Right lobe of liver (tissue), 6 donors: Measurements from ENCODE around the gene GALNT17. TPM values are rescaled to one million over a fixed set of nuclear protein-coding genes. Genes with fewer than 3 reads are reported as not detected.

Experiments used
- ATAC-seq, 4 donors: fragments of 200-7000 bp; cut with Tn5 transposase; one replicate each; pipeline ENCODE4 v1.9.1; 2020; ENCODE audit warnings: mild to moderate bottlenecking in 4 of 4, moderate library complexity in 4 of 4
- DNase-seq, 3 donors: peaks; one replicate each; pipeline ENCODE4 v3.0.0-alpha.2; 2020
- H3K27ac ChIP-seq, 3 donors: fragments of 200-600 bp; one replicate each; pipeline ENCODE4 v1.8.0; 2022
- H3K27me3 ChIP-seq, 2 donors: fragments of 200-600 bp; one replicate each; pipeline ENCODE4 v1.8.0; 2022
- H3K36me3 ChIP-seq, 4 donors: fragments of 200-600 bp; sonication (generic) in 1 of 4; one replicate each; pipeline versions ENCODE4 v1.5.1 to v1.8.0; 2017 to 2022; ENCODE audit warnings: control low read depth in 1 of 4
- H3K4me1 ChIP-seq, 4 donors: fragments of 200-600 bp; sonication (generic) in 1 of 4; one replicate each; pipeline versions ENCODE4 v1.5.1 to v1.8.0; 2017 to 2022; ENCODE audit warnings: control low read depth in 1 of 4
- H3K4me3 ChIP-seq, 3 donors: fragments of 200-600 bp; one replicate each; pipeline ENCODE4 v1.8.0; 2022
- H3K9me3 ChIP-seq, 4 donors: fragments of 200-600 bp; sonication (generic) in 1 of 4; one replicate each; pipeline versions ENCODE4 v1.5.1 to v1.8.0; 2017 to 2022; ENCODE audit warnings: control low read depth in 1 of 4
- POLR2A ChIP-seq: fragments of 450-650 bp; IDR thresholded peaks from one replicate; pipeline ENCODE4 v1.6.1; 2017; ENCODE audit warnings: antibody characterized with exemption, mild to moderate bottlenecking
- WGBS: methylation state at CpG from one replicate; pipeline ENCODE4 v1.1.6; 2018; ENCODE audit warnings: low coverage, low lambda C conversion rate; ENCODE audit not compliant: insufficient coverage; ENCODE audit errors: missing lambda C conversion rate; 5-methylcytosine and 5-hydroxymethylcytosine counted together
- intact Hi-C, 2 donors: fragments of 100-400 bp; cut with DNase I; formaldehyde crosslinking; loops; one replicate each; pipeline versions ENCODE4 v1.11.2 to v1.14.1; 2022
- total RNA-seq, 6 experiments: library from RNA; depleted of rRNA in 2 of 6; stranded (reverse); fragments of >200 nt in 2 of 6; fragmentation: NEBNext Ultra II Directional in 3 of 6; extraction: Animal tissue kit (Norgen Biotek cat#: 25700) in 3 of 6; gene quantifications; one replicate each; pipeline versions ENCODE4 v1.1.0 to v1.2.4, GENCODE V29; 2016 to 2023
- TF ChIP-seq, protein P1 (sequence below), 4 donors: fragments of 200-600 bp in 3 of 4; fragments of 450-650 bp in 1 of 4; IDR thresholded peaks; one replicate each; pipeline versions ENCODE4 v1.5.1 to v1.8.0; 2016 to 2022; ENCODE audit warnings: antibody characterized with exemption in 4 of 4, mild to moderate bottlenecking in 2 of 4
- donor health status: DM: no; HTN: yes; CAD: no.
- donor health status: DM: no; HTN: no; CAD: no.
- donor health status: DM: no; HTN: no; CAD: no.
- donor health status: DM: no; HTN: yes; CAD: no.
- donor health status: DM: no; HTN: yes; CAD: no.

The GALNT17 gene
- total RNA-seq, 6 experiments from 2014 or later = 0.06 to 0.31 (median 0.10) TPM

- intact Hi-C loops = no loop called here
- Histone ChIP-seq H3K4me3 (no peak overlapping the region), H3K27me3 (no peaks in the 10 kb centered on the region), H3K4me1 (no peaks in the 10 kb centered on the region), H3K9me3 (no peaks in the 10 kb centered on the region), H3K27ac (no peak overlapping the region), H3K36me3 (no peaks in the 10 kb centered on the region)
- DNase-seq (no peak), ATAC-seq (no peak)
- no peak for TF ChIP-seq POLR2A
- TF ChIP-seq, protein P1, sequence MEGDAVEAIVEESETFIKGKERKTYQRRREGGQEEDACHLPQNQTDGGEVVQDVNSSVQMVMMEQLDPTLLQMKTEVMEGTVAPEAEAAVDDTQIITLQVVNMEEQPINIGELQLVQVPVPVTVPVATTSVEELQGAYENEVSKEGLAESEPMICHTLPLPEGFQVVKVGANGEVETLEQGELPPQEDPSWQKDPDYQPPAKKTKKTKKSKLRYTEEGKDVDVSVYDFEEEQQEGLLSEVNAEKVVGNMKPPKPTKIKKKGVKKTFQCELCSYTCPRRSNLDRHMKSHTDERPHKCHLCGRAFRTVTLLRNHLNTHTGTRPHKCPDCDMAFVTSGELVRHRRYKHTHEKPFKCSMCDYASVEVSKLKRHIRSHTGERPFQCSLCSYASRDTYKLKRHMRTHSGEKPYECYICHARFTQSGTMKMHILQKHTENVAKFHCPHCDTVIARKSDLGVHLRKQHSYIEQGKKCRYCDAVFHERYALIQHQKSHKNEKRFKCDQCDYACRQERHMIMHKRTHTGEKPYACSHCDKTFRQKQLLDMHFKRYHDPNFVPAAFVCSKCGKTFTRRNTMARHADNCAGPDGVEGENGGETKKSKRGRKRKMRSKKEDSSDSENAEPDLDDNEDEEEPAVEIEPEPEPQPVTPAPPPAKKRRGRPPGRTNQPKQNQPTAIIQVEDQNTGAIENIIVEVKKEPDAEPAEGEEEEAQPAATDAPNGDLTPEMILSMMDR (IDR thresholded peaks at IDR 0.05) = no peak
- 35% methylated on average over 6 of the region's 6 CpGs for WGBS
These were observed 171.6 kb downstream of the GALNT17 start for GRCh38 chr7:71303566-71303965.

DNA sequence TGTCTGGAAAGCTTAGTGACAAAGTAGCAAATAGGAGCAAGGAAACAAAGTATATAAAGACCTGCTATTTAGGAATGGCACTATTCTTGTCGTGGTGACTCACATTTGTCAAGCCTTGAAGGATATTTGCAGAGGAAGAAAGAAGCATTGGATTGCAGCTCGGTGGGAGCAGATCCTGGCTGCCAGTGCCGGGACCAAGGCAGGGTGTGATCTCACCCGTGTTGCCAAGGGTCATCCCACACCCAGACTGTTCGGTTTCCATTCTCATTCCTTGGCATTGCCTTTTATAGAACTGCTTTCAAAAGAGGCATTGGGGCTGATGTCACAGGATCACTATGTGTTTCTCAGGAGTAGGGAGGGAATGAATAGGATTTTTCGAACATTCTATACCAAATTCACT is 176.2 kb downstream of the GALNT17 start:
- Histone ChIP-seq H3K9me3 (no peaks in the 10 kb centered on the region), H3K27ac (no peak overlapping the region), H3K36me3 (no peaks in the 10 kb centered on the region), H3K4me1 (no peaks in the 10 kb centered on the region), H3K4me3 (no peak overlapping the region), H3K27me3 (no peaks in the 10 kb centered on the region)
- DNase-seq (no peak), ATAC-seq (no peak)
- 38% methylated on average over 6 of the region's 6 CpGs for WGBS
- TF ChIP-seq, protein P1 (IDR thresholded peaks at IDR 0.05) = no peak
- no peak for TF ChIP-seq POLR2A
- intact Hi-C loops = no loop called here

GRCh38 chr7:71311576-71311975 is 179.6 kb downstream of the GALNT17 start:
- no peaks in the 10 kb centered on the region for H3K9me3 ChIP-seq
- no peaks in the 10 kb centered on the region for H3K27me3 ChIP-seq
- DNase-seq (no peak), ATAC-seq (no peak)
- intact Hi-C loops = no loop called here
- H3K36me3 ChIP-seq = no peaks in the 10 kb centered on the region
- H3K27ac ChIP-seq = no peak overlapping the region
- WGBS = 60% methylated on average over 1 of the region's 2 CpGs
- no peaks in the 10 kb centered on the region for H3K4me1 ChIP-seq
- TF ChIP-seq, protein P1 (IDR thresholded peaks at IDR 0.05) = no peak
- no peak for TF ChIP-seq POLR2A
- no peak overlapping the region for H3K4me3 ChIP-seq

GRCh38 chr7:71312755-71313490 is 181.0 kb downstream of the GALNT17 start:
- WGBS = 79% methylated on average over 2 of the region's 3 CpGs
- H3K27ac ChIP-seq = no peak overlapping the region
- no peak for DNase-seq
- H3K27me3 ChIP-seq = no peaks in the 10 kb centered on the region
- no peak overlapping the region for H3K4me3 ChIP-seq
- no peak for ATAC-seq
- TF ChIP-seq, protein P1 (IDR thresholded peaks at IDR 0.05) = no peak
- no peak for TF ChIP-seq POLR2A
- no peaks in the 10 kb centered on the region for H3K4me1 ChIP-seq
- H3K36me3 ChIP-seq = no peaks in the 10 kb centered on the region
- intact Hi-C loops = no loop called here
- H3K9me3 ChIP-seq = no peaks in the 10 kb centered on the region
